RWPE1 (cell line): ENCODE data around the gene KLHL30.

Experiments
- CTCF ChIA-PET: fragments of 350-600 bp; sonication (Branson Sonifier 250); formaldehyde crosslinking; extraction: SDS; loops from one replicate; lab custom pipeline; 2021; lab: Yijun Ruan, JAX
- POLR2A ChIA-PET: fragments of 400-600 bp; formaldehyde crosslinking; extraction: SDS; loops from one replicate; lab custom pipeline; 2020; ENCODE audit warnings: antibody characterized with exemption; ENCODE audit not compliant: low non-redundant PET; lab: Yijun Ruan, JAX
- DNase-seq: peaks from one replicate; pipeline ENCODE4 v3.0.0; 2012; ENCODE audit warnings: low spot score
- H3K27ac ChIP-seq: fragments of 450-650 bp; 2 replicates; pipeline ENCODE4 v1.5.1; 2017
- TF ChIP-seq, protein P1 (sequence below): fragments of 450-650 bp; conservative IDR thresholded peaks from 2 replicates; pipeline ENCODE4 v1.5.1; 2017; ENCODE audit warnings: low read depth, mild to moderate bottlenecking

The KLHL30 gene

DNA sequence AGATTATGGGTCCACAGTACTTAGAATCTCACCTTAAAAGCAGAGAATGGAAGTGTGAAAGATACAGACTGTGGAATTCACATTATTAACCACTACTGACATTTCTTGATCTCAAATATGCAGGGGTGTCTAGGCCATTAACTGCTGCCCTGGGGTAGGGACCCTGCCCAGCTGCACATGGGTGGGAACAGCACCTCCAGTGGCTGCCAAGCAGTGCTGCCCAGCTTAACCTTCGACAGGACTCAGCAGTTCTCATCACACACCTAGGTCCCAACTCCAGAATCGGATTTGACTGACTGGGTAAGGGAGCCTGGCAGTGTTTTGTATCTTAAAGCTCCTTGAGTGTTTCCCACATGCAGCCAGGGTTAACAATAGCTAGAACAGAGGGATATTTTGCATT, 35.2 kb downstream of the KLHL30 start:
- ChIA-PET CTCF (interaction anchor here (1.1 kb wide), 1 partner anchor 17 kb away, joined by 3 read pairs; no protein-coding TSS in a partner anchor), POLR2A (no interaction called here)
- TF ChIP-seq, protein P1, sequence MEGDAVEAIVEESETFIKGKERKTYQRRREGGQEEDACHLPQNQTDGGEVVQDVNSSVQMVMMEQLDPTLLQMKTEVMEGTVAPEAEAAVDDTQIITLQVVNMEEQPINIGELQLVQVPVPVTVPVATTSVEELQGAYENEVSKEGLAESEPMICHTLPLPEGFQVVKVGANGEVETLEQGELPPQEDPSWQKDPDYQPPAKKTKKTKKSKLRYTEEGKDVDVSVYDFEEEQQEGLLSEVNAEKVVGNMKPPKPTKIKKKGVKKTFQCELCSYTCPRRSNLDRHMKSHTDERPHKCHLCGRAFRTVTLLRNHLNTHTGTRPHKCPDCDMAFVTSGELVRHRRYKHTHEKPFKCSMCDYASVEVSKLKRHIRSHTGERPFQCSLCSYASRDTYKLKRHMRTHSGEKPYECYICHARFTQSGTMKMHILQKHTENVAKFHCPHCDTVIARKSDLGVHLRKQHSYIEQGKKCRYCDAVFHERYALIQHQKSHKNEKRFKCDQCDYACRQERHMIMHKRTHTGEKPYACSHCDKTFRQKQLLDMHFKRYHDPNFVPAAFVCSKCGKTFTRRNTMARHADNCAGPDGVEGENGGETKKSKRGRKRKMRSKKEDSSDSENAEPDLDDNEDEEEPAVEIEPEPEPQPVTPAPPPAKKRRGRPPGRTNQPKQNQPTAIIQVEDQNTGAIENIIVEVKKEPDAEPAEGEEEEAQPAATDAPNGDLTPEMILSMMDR = no peak
- H3K27ac ChIP-seq = peak overlapping the region; percentile 97
- no peak for DNase-seq

DNA sequence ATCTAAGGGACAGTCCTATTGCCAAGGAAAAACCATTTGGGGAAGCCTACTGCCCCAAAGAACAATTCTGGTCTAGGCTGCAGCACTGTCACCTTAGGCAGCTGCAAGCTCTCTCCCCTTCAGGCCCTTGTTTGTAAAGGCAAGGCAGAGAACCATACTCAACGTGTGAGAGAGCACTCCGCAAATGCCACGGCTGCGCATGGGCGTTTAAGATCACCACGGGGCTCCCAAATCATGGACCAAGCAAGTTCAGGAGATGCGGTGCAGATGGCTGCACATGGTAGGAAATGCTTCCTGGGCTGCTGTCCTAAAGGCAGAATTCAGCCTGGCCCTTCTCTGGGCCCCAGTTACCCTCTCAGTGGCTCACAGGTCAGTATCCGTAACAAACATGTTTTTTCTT, 35.8 kb downstream of the KLHL30 start:
- TF ChIP-seq, protein P1 = no peak
- CTCF ChIA-PET = interaction anchor here (1.1 kb wide), 1 partner anchor 17 kb away, joined by 3 read pairs; no protein-coding TSS in a partner anchor
- DNase-seq = no peak
- H3K27ac ChIP-seq = peak overlapping the region; percentile 42
- POLR2A ChIA-PET = no interaction called here

DNA sequence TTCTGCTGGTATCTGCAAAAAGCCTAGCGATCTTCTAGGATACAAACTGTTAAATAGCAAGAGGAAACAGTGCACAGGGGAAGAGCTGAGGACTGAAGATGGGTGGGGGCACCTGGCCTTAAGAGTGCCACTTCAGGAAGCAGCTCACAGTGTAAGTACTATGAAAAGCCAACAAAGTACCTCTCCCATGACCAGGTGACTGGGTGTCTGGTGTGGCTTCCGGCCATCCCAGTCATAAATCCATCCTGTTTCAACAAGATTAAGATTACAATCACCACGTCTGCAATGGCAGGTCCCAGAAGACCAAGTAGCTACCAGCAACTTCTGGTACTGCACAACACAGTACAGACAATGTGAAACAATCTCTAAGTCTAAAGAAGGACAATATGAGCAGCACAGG, 36.2 kb downstream of the KLHL30 start:
- DNase-seq = no peak
- ChIA-PET CTCF (no interaction called here), POLR2A (no interaction called here)
- TF ChIP-seq, protein P1 = no peak
- H3K27ac ChIP-seq = peak overlapping the region; percentile 42

DNA sequence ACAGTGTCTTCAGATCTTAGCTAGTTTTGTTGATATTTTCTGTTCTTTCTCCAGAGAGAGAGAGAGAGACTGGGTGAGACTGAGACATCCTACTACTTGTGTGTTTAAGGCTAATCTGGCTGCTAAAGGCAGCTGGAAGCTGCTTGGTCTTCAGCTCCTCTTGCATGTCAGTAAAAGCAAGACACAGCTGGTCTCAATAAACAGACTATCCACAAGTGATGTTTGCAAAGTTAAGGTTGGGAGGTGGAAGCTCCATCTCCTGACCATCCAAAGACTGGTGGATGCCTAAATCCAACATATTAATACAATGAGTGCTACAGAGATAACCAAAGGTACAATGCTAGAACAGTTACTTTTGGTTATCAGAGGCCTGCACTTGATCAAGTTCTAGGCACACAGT, 38.1 kb downstream of the KLHL30 start:
- CTCF ChIA-PET = no interaction called here

DNA sequence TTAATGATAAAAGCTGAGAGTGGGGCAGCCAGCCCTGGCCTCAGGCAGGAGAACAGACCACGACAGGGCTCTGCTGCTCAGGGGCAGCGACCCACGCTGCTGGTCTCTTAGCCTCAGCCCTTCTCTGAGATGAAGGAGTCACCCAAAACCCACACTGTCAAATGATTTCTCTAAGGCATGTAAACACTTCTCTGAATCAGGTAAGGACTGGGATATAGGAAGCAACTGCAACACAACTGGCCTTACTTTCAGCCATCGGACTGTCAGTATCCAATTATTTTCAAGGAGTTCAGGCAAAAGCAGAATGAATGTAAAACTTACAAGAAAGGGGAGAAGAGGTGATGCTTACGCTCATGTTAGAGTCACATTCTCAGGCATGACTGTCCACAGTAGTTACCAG, 42.1 kb downstream of the KLHL30 start:
- POLR2A ChIA-PET = no interaction called here
- no peak for DNase-seq
- no peak overlapping the region for H3K27ac ChIP-seq
- TF ChIP-seq, protein P1 = no peak
- CTCF ChIA-PET = no interaction called here

More for the DNA sequence above, 38.1 kb downstream of the KLHL30 start:
- POLR2A ChIA-PET = interaction anchor here (0.7 kb wide), 1 partner anchor 9 kb away, joined by 7 read pairs; no protein-coding TSS in a partner anchor
- no peak for DNase-seq
- TF ChIP-seq, protein P1 = no peak
- H3K27ac ChIP-seq = no peak overlapping the region

DNA sequence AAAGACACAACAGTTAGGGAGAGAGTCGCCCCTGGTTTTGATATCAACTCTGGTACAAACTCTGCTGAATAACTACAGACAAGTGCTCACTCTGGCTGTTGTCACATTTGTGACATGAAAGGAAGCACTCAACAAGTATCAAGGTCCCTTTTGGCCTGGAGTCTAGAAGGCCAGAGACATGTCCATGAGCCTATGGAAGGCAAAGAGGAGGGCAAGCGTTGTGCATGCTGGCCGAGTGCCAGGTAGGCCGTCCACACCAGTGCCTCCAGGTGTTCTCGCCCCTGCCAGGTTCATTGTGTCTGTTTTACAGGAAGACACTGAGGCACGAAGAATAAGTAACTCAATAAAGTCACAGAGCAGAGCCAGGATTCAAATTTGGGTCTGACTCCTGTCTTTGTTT, 43.9 kb downstream of the KLHL30 start:
- DNase-seq = no peak
- POLR2A ChIA-PET = no interaction called here
- CTCF ChIA-PET = no interaction called here
- TF ChIP-seq, protein P1 = no peak
- H3K27ac ChIP-seq = 0 out of 2 replicates have a peak overlapping the region, but pooled peaks have one; percentile 35
